GM12864 (cell line): Measurements from ENCODE around the gene RNF10.
A peak's percentile ranks its signal among the peaks of the same experiment; 100 is the strongest.

Experiments
- DNase-seq: peaks from one replicate; pipeline ENCODE4 v3.0.0-alpha.2; 2011; ENCODE audit warnings: low read depth
- H3K4me3 ChIP-seq: 2 replicates; pipeline ENCODE4 v1.5.1; 2011; ENCODE audit warnings: mild to moderate bottlenecking, low read depth, low read length, control low read depth
- CTCF ChIP-seq: IDR thresholded peaks from 2 replicates; pipeline ENCODE4 v1.5.1; 2011; ENCODE audit warnings: low read depth, mild to moderate bottlenecking, moderate library complexity, low read length, control low read depth, inconsistent platforms; ENCODE audit errors: missing control alignments

RNF10 gene

GRCh38 chr12:120538281-120539156, 4.4 kb downstream of the RNF10 start:
- no peak for DNase-seq
- no peak for TF ChIP-seq CTCF
- H3K4me3 ChIP-seq: peak overlapping the region; percentile 30

GRCh38 chr12:120539303-120539702, 5.1 kb downstream of the RNF10 start:
- no peak overlapping the region for H3K4me3 ChIP-seq
- no peak for TF ChIP-seq CTCF

GRCh38 chr12:120540445-120540844, 6.3 kb downstream of the RNF10 start:
- no peak overlapping the region for H3K4me3 ChIP-seq
- DNase-seq: no peak
- TF ChIP-seq CTCF: no peak

More at GRCh38 chr12:120539303-120539702, 5.1 kb downstream of the RNF10 start:
- DNase-seq: no peak

GRCh38 chr12:120542166-120542565, 8.0 kb downstream of the RNF10 start:
- no peak for DNase-seq
- TF ChIP-seq CTCF: no peak

GRCh38 chr12:120544691-120545090, 10.5 kb downstream of the RNF10 start:
- TF ChIP-seq CTCF: no peak
- no peak overlapping the region for H3K4me3 ChIP-seq
- no peak for DNase-seq

More at GRCh38 chr12:120542166-120542565, 8.0 kb downstream of the RNF10 start:
- no peak overlapping the region for H3K4me3 ChIP-seq

GRCh38 chr12:120546050-120546386, 11.9 kb downstream of the RNF10 start:
- TF ChIP-seq CTCF: no peak
- no peak for DNase-seq

GRCh38 chr12:120554678-120555077, 20.5 kb downstream of the RNF10 start:
- no peak for DNase-seq
- no peak for TF ChIP-seq CTCF
- H3K4me3 ChIP-seq: no peak overlapping the region

More at GRCh38 chr12:120546050-120546386, 11.9 kb downstream of the RNF10 start:
- no peak overlapping the region for H3K4me3 ChIP-seq
